GM18858 (cell line): Measurements from ENCODE around the gene CLSTN2.

Source experiments
- ATAC-seq: cut with Tn5 transposase; IDR thresholded peaks from one replicate; pipeline ENCODE4 v1.9.1; 2021; ENCODE audit not compliant: unreplicated experiment

Gene CLSTN2

DNA sequence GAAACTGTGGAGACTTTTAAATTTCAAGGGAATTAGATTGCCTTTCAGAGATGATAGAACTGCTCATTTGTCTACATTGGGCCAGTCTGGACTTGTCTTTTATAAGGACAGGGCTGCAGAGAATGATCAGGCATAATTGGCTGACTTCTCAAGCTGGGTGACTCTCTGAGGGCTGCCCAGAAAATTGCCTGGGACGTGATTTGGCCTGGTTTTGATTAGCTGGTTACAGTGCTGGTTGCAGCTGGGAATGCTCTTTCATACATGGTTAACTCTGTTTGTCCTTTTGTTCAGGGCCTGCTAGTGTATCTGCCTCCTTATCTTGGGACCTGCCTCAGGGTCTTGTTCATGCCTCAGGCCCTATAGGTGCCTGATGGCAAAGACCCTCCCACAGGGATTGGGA, 245.6 kb downstream of the CLSTN2 start:
- ATAC-seq = no peak

DNA sequence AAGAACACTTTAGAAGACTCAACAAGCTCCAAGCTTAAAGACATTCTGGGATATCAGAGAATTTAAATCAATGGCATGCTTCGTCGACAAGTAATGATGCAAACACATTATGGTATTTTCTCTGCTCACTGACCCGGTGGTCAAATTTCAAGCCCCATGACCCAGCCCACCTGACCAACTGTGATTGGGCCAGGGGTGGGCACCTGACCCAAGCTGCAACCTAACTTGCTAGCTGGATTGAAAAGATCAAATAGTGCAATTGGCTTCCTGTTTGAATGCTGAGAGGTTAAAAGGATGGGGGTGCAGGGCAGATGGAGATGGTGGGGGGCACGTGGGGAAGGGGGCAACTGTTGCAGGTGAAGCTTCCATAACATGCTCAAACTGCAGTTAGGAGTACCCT, 250.4 kb downstream of the CLSTN2 start:
- ATAC-seq = no peak

- ATAC-seq = no peak
These were observed 251.5 kb downstream of the CLSTN2 start for GRCh38 chr3:140186421-140186920.

DNA sequence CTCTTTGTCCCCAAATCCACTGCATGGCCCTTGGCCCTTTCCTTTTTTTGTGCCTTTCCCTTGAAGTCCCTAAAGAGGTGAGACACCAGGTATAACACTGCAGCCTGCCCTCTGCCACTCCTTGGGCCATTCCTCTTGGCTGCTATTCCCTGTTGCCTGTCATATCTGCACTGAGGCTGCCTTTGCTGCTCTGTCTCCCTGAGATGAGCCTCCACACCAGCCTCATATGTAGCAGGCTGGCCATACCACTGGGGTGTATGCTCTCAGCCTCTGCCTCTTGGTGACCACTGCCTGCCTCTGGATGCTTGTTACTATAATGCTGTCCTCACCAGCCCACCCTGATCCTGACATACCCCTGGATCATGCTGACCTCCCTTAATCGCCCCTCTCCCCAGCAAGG, 252.0 kb downstream of the CLSTN2 start:
- ATAC-seq = no peak

GRCh38 chr3:140187656-140188221, 252.8 kb downstream of the CLSTN2 start:
- ATAC-seq = no peak

- no peak for ATAC-seq
These were observed 253.3 kb downstream of the CLSTN2 start for GRCh38 chr3:140188285-140188684.

DNA sequence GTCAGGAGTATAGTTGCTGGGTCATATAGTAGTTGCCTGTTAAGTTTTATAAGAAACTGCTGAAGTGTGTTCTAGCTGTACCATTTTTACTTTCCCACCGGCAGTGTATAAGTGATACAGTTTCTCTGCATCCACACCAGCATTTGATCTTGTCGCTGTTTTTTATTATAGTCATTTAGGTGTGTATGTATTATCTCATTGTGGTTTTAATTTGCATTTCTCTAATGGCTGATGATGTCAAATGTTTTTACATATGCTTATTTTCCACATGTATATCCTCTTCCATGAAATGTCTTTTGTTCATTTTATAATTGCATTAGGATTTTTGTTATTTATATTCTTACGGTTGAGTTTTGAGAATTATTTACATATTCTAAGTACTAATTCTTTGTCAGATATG, 254.3 kb downstream of the CLSTN2 start:
- ATAC-seq = no peak

DNA sequence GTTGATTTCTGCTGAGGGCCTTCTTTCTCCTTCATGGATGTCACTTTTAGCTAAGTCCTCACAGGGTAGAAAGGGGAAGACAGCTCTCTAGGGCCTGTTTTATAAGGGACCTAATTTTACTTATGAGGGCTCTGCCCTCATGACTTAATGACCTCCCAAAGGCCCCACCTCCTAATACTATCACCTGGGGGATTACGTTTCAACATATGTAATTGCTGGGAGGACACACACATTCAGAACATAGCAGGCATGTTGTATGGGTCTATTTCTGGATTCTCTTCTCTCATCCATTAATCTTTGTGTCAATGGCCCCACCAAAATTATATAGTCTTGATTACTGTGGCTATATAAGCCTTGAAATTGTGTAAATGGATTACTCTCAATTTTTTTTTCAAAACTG, 255.0 kb downstream of the CLSTN2 start:
- ATAC-seq = no peak

DNA sequence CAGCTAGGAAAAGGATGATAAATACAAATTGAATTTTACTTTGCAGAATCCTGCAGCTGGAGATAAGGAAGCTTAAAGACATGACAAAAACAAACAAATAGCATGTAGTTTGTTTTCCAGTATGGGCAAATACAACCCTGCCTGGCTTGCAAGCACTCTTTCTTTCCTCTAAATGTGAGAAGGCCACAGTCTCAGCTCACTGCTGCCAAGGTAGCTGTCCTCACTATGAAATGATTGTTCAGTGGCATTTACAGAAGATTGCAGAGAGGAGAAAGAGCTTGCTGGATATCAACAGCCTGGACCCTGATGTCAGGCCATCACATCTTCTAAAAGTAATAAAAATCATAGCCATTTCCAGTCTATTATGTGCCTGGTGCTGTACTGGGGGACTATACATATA, 262.0 kb downstream of the CLSTN2 start:
- no peak for ATAC-seq

GRCh38 chr3:140198242-140198641, 263.3 kb downstream of the CLSTN2 start:
- no peak for ATAC-seq

GRCh38 chr3:140199008-140199407, 264.0 kb downstream of the CLSTN2 start:
- ATAC-seq = no peak

DNA sequence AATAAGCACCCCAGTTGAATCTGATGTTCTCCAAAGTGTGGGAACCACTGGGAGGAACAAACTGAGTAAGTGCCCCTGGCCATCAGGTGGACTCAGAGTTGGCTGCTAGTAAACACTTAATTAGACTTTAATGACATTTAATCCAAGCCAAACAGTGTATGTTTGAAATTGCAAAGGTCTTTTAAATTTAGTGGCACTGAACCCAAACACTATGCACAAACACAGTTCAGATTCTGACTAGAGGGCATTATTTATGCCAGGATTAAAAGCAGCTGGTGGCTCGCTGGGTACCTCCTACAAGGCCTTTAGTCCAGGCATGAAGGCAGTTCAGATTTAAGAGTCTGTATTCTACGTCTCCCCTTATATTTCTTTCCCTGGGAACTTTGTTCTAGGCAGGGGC, 264.8 kb downstream of the CLSTN2 start:
- ATAC-seq = no peak

- ATAC-seq = no peak
These were observed 268.5 kb downstream of the CLSTN2 start for GRCh38 chr3:140203510-140203909.

DNA sequence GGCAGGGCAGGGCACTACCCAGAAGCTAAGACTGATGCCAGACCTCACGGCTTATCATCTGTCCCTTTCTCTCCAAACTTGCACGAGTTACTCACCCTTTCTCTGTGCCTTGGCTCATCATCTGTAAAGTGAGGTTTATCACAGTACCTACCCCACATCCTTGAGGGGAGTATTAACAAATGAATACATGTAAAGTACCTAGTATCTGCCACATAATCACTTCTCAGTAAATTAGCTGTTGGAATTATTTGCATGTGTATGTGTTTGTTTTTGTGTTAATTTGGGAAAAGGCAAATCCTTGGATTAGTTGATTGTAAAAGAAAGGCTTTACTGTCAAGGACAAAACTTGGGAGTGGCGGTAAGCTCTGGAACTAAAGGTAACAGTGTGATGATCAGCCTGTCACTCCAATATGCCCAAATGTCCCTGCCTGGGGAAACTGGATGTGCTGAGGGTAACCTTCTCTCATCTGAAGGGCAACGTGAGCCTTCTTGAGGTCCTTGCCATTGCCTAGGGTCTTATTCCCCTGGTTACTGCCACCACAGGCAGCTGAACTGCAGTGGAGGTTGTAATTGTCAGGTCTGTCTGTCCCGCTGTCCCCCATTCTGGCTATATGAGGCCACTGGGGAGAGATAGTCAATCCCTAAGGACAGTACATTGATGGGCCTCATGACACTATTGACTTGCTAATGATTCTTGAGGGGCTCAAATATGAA, 269.4 kb downstream of the CLSTN2 start:
- ATAC-seq = no peak

GRCh38 chr3:140205598-140205997, 270.6 kb downstream of the CLSTN2 start:
- ATAC-seq = no peak

DNA sequence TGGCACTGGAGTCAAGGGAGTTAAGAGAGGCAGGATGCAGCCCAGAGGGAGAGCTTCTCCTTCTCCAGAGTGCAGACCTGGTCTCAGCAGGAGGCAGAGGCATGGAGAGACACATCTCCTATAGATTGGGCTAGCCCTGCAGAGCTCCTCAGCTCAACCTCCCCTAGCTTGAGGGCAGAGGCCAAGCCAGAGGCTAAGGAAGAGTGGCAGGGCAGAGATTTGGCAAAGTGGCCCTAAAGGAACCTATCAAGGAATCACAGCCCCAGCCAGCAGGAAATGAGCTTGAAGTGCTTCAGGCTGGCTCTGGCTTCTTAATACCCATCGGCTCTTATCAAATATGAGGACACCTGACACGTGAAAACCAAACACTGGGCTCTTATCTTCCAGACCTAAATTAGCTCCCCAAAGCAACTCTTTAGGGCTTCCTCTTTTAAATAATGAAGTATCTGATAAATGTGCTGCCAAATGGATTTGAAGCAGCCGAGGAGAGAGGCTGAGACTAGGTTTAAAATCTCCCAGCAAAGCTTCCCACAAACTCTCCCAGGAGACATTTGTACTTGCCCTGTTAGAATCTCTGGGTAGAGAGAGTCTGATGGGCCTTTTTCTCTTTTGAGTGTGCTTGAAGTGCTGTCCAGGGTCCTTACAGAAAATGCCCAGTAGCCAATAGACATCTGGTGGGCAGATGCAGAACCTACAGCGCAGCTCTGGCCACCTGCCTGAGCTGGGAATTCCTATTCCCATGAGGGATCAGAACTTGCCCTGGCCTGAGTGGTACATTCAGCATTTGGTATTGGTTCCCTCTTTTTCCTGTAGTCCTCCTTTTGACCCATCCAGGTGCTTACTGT, 271.4 kb downstream of the CLSTN2 start:
- ATAC-seq = no peak

GRCh38 chr3:140207541-140207940, 272.6 kb downstream of the CLSTN2 start:
- ATAC-seq = no peak

DNA sequence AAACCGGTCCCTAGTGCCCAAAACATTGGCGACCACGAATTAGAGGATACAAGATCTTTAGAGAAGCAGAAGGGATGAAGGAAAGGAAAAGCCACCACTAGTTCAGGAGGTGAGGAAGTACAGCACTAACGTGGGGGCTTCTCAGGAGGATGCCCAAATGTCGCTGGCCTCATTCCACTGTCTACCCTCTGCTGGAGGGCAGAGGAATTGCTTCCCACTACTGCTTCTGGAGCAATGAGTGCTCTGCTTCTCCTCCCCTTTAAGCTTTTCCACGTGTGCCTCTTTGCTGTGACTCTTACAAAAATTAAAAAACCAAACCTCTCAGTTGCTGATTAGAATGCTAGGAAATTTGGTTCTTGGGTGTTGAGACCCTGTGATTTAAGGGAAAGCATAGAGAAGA, 281.3 kb downstream of the CLSTN2 start:
- ATAC-seq = no peak

- no peak for ATAC-seq
These were observed 284.3 kb downstream of the CLSTN2 start for GRCh38 chr3:140219291-140219690.

- ATAC-seq = no peak
These were observed 285.0 kb downstream of the CLSTN2 start for GRCh38 chr3:140219923-140220452.

DNA sequence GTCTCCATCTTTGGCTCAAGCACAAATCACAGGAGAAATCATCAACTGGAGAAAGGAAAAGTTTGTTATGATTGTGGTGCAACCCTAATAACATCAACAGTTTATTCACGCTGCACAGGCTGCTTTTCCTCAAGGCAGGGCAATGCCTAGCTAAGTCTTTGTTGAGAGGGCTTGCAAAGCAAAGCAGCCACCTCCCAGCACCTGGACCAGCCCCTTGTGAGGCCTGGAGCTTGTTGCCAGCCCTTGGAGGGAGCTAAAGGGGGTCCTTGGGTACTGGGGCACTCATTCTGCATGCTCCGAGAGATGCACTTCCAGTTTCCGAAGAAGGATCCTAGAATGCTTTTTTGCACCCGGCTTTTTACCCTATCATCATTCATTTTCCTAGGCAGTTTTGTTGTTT, 288.2 kb downstream of the CLSTN2 start:
- ATAC-seq = no peak

GRCh38 chr3:140223631-140224030, 288.6 kb downstream of the CLSTN2 start:
- no peak for ATAC-seq
